Lung (tissue), 12 donors: ENCODE data around the gene FAM43A. TPM values are rescaled to one million over a fixed set of nuclear protein-coding genes. Genes with fewer than 3 reads are reported as not detected.

Source experiments
- ATAC-seq: fragments of 200-7000 bp; cut with Tn5 transposase; one replicate; pipeline ENCODE4 v1.9.1; 2020; ENCODE audit warnings: moderate number of reproducible peaks; ENCODE audit not compliant: insufficient read depth, low FRiP score
- DNase-seq, 3 donors: peaks; one replicate each; pipeline ENCODE4 v3.0.0-alpha.2; 2013 to 2017
- H3K27ac ChIP-seq, 2 donors: one replicate each; pipeline ENCODE4 v1.5.1; 2013; ENCODE audit warnings: mild to moderate bottlenecking in 2 of 2, moderate library complexity in 2 of 2, control low read depth in 1 of 2, inconsistent platforms in 1 of 2, low read depth in 1 of 2, low read length in 1 of 2
- H3K27me3 ChIP-seq, 3 donors: one replicate each; pipeline ENCODE4 v1.5.1; 2013; ENCODE audit warnings: low read length in 2 of 3; ENCODE audit not compliant: control insufficient read depth in 3 of 3, insufficient read depth in 3 of 3
- H3K36me3 ChIP-seq, 4 donors: one replicate each; pipeline ENCODE4 v1.5.1; 2013; ENCODE audit warnings: low read length in 4 of 4, mild to moderate bottlenecking in 1 of 4, moderate library complexity in 1 of 4; ENCODE audit not compliant: control insufficient read depth in 4 of 4, insufficient read depth in 4 of 4
- H3K4me1 ChIP-seq, 5 donors: one replicate each; pipeline ENCODE4 v1.5.1; 2013; ENCODE audit warnings: low read length in 5 of 5, mild to moderate bottlenecking in 2 of 5, moderate library complexity in 1 of 5; ENCODE audit not compliant: control insufficient read depth in 5 of 5, insufficient read depth in 5 of 5
- H3K4me3 ChIP-seq: one replicate; pipeline ENCODE4 v1.5.1; 2013; ENCODE audit warnings: mild to moderate bottlenecking, control low read depth, moderate library complexity
- H3K9ac ChIP-seq, 2 donors: one replicate each; pipeline ENCODE4 v1.5.1; 2013; ENCODE audit warnings: low read length in 2 of 2, control low read depth in 1 of 2; ENCODE audit not compliant: insufficient read depth in 1 of 2
- H3K9me3 ChIP-seq, 4 donors: one replicate each; pipeline ENCODE4 v1.5.1; 2013; ENCODE audit warnings: low read length in 3 of 4, mild to moderate bottlenecking in 1 of 4, moderate library complexity in 1 of 4; ENCODE audit not compliant: control insufficient read depth in 4 of 4, insufficient read depth in 3 of 4
- WGBS, 2 donors: extraction: QIAGEN DNeasy Blood & Tissue Kit; methylation state at CpG; one replicate each; pipeline ENCODE4 v1.1.7; 2013; 5-methylcytosine and 5-hydroxymethylcytosine counted together
- polyA plus RNA-seq, 2 donors: library from polyadenylated mRNA; stranded (reverse); fragments of 200-250 nt; gene quantifications; one replicate each; pipeline ENCODE4 v1.2.1, GENCODE V29; 2013
- total RNA-seq, 2 donors: library from RNA; depleted of rRNA in 1 of 2; stranded (reverse); fragments of >200 nt in 1 of 2; gene quantifications; one replicate each; pipeline ENCODE4 v1.2.1, GENCODE V29; 2014 to 2021
- TF ChIP-seq, protein P1 (sequence below): IDR thresholded peaks from 2 replicates; pipeline ENCODE4 v1.5.1; 2012; ENCODE audit warnings: mild to moderate bottlenecking; ENCODE audit errors: control extremely low read depth, extremely low read depth
- donor health status: control.
- donor health status: control.
- donor health status: Bipolar disorder and iron deficiency.
- donor health status: healthy.
- donor health status: DM: yes; HTN: yes; CAD: no.

Gene FAM43A
- total and polyA plus RNA-seq, 4 donors: 8.4 to 16.4 (median 14.7) TPM

DNA sequence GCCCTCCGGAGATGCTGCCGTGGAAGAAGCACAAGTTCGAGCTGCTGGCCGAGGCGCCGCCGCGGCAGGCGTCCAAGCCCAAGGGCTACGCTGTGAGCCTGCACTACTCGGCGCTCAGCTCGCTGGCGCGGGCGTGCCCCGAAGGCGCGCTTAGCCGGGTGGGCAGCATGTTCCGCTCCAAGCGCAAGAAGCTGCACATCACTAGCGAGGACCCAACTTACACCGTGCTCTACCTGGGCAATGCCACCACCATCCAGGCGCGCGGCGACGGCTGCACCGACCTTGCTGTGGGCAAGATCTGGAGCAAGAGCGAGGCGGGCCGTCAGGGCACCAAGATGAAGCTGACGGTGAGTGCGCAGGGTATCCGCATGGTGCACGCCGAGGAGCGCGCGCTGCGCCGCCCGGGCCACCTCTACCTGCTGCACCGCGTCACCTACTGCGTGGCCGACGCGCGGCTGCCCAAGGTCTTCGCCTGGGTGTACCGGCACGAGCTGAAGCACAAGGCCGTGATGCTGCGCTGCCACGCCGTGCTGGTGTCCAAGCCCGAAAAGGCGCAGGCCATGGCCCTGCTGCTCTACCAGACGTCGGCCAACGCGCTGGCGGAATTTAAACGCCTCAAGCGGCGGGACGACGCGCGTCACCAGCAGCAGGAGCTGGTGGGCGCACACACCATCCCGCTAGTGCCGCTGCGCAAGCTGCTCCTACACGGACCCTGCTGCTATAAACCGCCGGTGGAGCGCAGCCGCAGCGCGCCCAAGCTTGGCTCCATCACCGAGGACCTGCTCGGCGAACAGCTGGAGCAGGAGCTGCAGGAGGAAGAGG, 1.3 kb downstream of the FAM43A start:
- TF ChIP-seq, protein P1, sequence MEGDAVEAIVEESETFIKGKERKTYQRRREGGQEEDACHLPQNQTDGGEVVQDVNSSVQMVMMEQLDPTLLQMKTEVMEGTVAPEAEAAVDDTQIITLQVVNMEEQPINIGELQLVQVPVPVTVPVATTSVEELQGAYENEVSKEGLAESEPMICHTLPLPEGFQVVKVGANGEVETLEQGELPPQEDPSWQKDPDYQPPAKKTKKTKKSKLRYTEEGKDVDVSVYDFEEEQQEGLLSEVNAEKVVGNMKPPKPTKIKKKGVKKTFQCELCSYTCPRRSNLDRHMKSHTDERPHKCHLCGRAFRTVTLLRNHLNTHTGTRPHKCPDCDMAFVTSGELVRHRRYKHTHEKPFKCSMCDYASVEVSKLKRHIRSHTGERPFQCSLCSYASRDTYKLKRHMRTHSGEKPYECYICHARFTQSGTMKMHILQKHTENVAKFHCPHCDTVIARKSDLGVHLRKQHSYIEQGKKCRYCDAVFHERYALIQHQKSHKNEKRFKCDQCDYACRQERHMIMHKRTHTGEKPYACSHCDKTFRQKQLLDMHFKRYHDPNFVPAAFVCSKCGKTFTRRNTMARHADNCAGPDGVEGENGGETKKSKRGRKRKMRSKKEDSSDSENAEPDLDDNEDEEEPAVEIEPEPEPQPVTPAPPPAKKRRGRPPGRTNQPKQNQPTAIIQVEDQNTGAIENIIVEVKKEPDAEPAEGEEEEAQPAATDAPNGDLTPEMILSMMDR: no peak
- Histone ChIP-seq H3K4me1 (peaks cover 7 to 52% (median 17%) of the 10 kb centered on the region in 5 donors), H3K36me3 (peaks cover 0 to 9% (median 2%) of the 10 kb centered on the region in 4 donors), H3K27ac (peak overlapping the region; percentile 88 to 92), H3K9me3 (no peaks in the 10 kb centered on the region), H3K9ac (no peak overlapping the region), H3K4me3 (peak overlapping the region; percentile 80), H3K27me3 (peaks cover 0 to 6% (median 0%) of the 10 kb centered on the region in 3 donors)
- peak; percentile 53 to 70 (median 55) for DNase-seq
- WGBS, 2 donors: 3 to 5% methylated on average over 70 to 86 of the region's 86 CpGs
- ATAC-seq: peak; percentile 23

DNA sequence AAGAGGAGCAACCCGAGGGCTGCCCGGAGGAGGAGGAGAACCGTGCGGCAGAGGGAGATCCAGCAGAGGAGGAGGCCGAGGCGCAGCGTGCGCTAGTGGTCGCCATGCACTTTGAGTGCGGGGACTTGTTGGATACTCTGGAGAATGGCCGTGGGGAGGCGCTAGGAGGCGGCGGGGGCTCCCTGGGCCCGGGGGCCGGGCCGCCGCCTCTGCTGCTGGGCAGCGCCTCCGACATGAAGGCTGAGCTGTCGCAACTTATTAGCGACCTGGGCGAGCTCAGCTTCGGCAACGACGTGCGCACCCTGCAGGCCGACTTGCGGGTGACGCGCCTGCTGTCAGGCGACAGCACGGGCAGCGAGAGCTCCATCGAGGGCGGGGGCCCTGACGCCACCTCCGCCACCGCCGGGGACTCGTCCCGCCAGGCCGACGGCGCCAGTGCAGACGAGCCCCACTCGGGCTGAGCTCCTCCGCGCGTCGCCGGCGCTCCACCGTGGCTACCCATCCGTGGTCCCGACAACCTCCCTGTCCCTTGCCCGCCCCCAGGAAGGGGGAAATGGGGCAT, 2.0 kb downstream of the FAM43A start:
- WGBS, 2 donors: 0 to 1% methylated on average over 45 to 57 of the region's 57 CpGs
- Histone ChIP-seq H3K27ac (peak overlapping the region; percentile 84 to 92), H3K4me1 (peaks cover 7 to 50% (median 17%) of the 10 kb centered on the region in 5 donors), H3K9me3 (no peaks in the 10 kb centered on the region), H3K4me3 (peak overlapping the region; percentile 80), H3K36me3 (peaks cover 0 to 9% (median 2%) of the 10 kb centered on the region in 4 donors), H3K9ac (no peak overlapping the region), H3K27me3 (peaks cover 0 to 6% (median 0%) of the 10 kb centered on the region in 3 donors)
- ATAC-seq (peak; percentile 32), DNase-seq (peak; percentile 68 to 78 (median 78))
- TF ChIP-seq, protein P1: no peak

DNA sequence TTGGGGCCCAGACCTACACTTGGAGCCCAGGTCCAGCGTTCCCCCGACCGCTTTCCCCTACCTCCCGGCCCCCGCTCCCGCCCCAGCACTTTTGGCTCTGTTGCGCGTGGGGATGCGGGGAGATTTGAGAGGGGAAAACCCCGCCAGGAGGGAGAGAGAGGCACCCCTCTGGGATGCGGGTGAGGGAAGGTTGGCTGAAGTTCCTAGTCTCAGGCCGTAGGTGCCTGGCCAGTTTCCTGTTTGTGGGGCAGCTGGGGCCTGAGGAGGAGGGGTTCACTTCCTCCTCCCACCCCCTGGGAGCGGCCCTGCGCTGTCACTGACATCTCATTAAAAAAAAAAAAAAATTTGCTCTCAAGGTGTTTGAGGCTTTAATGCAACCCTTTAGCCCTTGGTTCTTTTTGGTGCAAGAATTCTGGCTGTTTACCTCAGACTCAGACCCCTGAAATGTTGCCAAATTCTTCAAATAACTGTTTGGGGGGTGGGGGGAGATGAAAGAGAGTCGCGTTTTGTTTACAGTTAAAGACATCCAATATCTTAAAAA, 2.6 kb downstream of the FAM43A start:
- Histone ChIP-seq H3K9ac (peak overlapping the region in 1 of 2 donors; percentile 38), H3K4me3 (peak overlapping the region; percentile 80), H3K4me1 (peaks cover 7 to 50% (median 16%) of the 10 kb centered on the region in 5 donors), H3K27me3 (peaks cover 0 to 6% (median 0%) of the 10 kb centered on the region in 3 donors), H3K36me3 (peaks cover 0 to 9% (median 2%) of the 10 kb centered on the region in 4 donors), H3K27ac (peak overlapping the region; percentile 84 to 92), H3K9me3 (no peaks in the 10 kb centered on the region)
- no peak for ATAC-seq
- TF ChIP-seq, protein P1: no peak
- peak; percentile 78 to 91 (median 85) for DNase-seq
- WGBS, 2 donors: 1 to 5% methylated on average over 15 to 16 of the region's 16 CpGs
